Mammary epithelial cell (primary cell): ENCODE data around the gene SARDH.

ENCODE experiments used
- CTCF ChIP-seq, 2 donors: IDR thresholded peaks in 1 of 2; conservative IDR thresholded peaks in 1 of 2; 2 replicates each; pipeline ENCODE4 v1.5.1; 2011 to 2012; ENCODE audit warnings: inconsistent platforms in 2 of 2, low read length in 2 of 2, mild to moderate bottlenecking in 2 of 2, control low read depth in 1 of 2, low read depth in 1 of 2; ENCODE audit not compliant: insufficient read depth in 1 of 2; ENCODE audit errors: extremely low read depth in 1 of 2
- EZH2 ChIP-seq: IDR thresholded peaks from 2 replicates; pipeline ENCODE4 v1.6.1; 2012; ENCODE audit warnings: low read length, inconsistent platforms, borderline replicate concordance

GRCh38 chr9:133742849-133743444, 4.8 kb upstream of the SARDH start:
- TF ChIP-seq CTCF (conservative IDR thresholded peaks at IDR 0.05 in 1 of 2, IDR thresholded peaks at IDR 0.05 in 1 of 2; ENCODE audit: extremely low read depth in 1 of 2, insufficient read depth in 1 of 2, low read depth in 1 of 2, low read length in 2 of 2) (peak; percentile 97), EZH2 (no peak)
